Measurements from ENCODE around the gene TANGO6.

TANGO6 gene

DNA sequence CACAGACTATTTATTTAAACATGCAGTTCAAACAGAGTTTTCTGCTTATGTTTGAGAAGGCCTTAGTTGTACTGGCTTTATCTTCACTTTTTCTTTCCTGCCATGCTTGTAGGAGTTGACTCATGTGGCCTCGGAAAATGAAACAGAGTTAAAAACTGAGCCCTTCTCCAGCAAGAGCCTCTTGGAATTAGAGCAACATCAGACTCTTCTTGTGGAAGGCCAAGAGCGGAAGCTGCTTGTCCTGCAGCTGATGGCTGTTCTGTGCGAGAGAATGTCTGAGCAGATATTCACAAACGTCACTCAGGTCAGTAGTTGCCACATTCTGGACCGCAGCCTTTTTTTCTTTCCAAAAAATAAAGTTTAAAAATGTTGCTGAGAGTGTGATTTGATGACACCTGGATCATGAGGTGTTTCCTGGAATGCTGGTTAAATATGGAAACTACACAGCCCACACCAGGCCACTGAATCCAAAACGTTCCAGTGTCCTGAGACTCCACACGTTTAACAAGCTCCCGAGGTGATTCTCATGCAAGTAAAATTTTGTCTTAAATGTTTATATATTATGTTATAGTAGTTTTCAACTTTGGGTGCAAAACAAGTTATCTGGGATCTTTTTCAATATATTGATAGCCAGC lies 65.9 kb downstream of the TANGO6 start:
- no peak for DNase-seq (ENCODE audit: low read depth in 2 of 2)

DNA sequence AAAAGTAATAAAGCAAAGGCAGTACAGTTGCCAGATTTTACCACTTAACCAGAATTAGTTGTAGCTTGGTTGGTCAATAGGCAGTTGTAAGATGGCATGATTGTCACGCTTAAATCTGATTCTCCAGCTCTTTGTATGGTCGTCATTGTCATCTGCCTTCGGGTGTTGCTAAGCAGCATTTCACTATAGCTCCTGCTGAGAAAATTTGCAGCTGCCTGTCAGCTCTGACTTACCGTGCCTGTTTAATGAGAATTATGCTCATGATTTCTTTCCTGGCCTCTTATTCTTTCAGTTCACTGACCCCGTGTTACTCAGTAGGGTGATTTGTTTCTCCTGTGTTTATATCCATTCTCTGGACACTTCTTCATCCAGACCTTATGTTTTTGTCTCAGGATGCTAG lies 66.7 kb downstream of the TANGO6 start:
- no peak for DNase-seq (ENCODE audit: low read depth in 2 of 2)

DNA sequence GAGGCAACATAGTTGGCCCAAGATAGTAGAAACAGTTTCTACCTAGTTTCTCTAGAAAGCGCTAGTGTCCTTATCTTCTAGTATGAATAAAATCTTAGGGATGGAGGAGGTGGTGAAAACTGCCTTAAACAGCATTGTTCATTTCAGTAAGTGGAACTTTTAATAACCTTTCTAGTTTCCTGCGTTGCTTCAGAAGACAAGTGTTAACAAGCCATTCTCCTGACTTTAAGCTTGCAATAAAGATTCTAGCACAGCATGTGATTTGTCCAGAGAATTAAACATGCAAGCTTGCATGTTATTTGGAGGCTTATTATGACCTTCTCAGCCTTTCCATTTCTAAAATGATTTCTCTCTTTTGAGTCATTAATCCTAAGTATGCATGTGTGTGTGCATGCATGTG lies 72.3 kb downstream of the TANGO6 start:
- no peak for DNase-seq (ENCODE audit: low read depth in 2 of 2)

DNA sequence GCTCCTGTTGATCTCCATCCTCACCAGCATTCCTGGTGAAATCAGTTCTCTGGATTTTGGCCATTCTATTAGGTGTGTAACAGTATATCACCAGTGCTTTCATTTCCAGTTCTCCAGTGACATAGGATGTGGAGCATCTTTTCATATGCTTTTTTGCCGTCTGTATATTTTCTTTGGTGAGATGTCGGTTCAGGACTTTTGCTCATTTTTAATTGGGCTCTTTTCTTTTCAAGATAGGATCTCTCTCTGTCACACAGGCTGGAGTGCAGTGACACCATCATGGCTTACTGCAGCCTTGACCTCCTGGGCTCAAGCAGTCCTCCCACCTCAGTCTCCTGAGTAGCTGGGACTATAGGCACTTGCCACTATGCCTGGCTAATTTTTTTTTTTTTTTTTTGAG lies 74.2 kb downstream of the TANGO6 start:
- no peak for DNase-seq (ENCODE audit: low read depth in 2 of 2)

DNA sequence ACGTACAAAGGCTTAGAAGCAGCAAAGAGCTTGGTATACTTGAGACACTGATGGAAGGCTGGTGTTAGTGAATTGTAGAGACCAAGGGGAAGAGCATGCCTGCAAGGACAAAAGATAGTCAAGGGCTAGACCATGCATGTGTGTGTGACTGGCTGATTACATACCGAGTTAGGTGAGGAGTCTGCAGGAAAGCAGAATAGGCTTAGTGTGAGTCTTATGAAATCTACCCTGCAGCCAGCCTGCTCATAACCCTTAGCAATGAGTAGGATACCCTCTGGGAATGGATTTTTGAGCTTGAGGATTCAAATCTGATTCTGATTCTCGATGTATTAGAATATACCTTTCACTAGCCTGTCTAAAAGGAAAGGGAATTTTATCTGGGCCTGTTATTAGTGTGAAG lies 77.0 kb downstream of the TANGO6 start:
- no peak for DNase-seq (ENCODE audit: low read depth in 2 of 2)

DNA sequence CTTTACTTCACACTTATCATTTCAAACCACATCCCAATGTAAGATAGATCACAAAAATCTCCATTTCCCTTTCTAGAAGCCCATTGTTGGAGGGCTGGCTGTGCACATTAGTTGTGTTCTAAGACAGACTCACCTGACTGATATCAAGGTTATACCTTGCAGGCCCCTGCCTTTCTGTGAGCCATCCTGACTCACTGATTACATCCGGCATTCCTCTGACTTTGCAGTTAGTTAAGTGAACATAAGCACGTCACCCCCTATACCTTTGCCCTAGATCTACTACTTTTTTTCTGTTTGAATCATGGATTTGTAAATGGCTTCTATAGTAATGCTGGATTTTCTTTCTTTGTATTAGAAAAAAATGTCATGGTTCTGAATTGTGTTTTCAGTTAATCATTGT lies 78.3 kb downstream of the TANGO6 start:
- no peak for DNase-seq (ENCODE audit: low read depth in 2 of 2)

DNA sequence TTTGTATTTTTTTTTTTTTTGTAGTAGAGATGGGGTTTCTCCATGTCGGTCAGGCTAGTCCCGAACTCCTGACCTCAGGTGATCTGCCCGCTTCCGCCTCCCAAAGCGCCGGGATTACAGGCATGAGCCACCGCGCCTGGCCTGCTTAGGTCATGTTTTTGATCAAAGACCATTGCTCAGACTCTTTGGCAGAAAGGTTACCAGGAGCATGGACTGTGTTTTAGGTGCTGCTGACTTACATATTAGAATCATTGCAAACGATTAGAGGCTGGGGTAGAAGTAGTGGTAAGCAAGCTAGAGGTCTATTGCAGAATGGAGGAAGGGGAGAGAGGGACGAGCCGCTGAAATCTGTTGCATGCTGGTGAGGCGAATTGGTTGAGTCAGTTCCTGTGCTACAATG lies 79.8 kb downstream of the TANGO6 start:
- DNase-seq (ENCODE audit: low read depth in 2 of 2): no peak

DNA sequence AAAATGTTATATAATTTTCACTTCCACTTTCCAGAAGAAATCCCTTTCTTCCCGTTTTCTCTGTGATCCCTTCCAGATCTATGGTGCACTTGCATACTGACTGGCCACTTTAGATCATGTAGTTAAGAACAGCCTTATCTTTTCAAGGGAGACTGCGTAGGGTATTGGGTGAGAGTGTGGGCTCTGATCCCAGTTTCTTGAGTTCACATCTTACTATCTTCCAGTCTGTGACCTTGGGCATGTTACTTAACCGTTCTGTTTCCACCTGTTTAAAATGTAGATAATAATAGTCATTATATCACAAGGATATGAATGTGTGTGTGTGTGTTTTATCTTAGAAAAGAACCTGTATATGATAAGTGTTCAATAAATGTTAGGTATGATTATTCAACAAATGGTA lies 83.7 kb downstream of the TANGO6 start:
- no peak for DNase-seq (ENCODE audit: low read depth in 2 of 2)

DNA sequence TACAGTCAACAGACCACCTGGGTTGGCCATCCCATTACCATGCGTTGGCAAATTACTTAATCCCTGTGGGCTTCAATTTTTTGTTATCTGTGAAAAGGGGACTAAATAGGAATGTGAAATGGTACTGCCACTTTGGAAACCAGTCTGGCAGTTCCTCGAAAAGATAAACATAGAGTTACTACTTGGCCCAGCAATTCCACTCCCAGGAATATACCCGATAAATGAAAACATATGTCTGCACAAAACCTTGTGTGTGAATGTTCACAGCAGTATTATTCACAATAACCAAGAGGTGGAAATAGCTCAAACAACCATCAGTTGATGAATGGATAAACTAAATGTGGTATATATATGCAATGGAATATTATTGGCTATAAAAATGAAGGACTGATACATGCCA lies 87.9 kb downstream of the TANGO6 start:
- DNase-seq (ENCODE audit: low read depth in 2 of 2): no peak

DNA sequence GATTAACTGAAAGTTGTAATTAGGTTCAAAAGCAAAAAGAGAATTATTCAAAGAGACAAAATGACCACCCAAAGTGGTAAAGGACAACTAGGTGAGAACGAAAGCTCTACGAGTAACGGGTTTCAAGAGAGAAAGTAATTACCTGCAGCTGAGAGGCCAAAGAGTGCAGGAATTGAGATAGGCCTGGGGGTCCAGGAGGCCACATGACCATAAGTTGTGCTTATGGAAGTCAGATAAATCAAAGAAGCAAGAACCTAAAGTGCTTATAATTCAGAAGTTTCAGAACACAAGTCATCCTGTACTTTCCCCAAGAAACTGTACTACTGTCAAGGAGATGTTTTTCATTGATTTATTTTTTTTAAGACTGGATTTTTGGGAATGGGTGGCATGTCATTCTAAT lies 91.1 kb downstream of the TANGO6 start:
- no peak for DNase-seq (ENCODE audit: low read depth in 2 of 2)

DNA sequence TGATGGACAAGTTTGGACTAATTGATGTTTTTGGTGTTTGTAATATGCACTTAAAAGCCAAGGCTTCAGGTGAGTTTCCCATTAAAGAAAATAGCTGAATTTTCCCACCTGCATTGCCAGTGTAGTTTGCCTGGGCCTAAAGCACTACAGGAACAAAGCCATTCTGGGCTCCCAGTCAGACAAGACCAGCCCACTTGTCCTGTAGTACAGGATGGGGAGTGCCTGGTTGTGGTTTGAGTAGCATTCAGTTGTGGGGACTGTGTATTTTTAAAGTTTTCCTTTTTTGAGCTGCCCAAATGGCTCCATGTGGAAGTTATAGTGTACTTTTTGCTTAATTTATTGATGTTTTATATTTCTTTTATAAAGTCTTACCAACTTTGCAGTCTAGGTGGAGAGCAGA lies 91.7 kb downstream of the TANGO6 start:
- DNase-seq (ENCODE audit: low read depth in 2 of 2): no peak

DNA sequence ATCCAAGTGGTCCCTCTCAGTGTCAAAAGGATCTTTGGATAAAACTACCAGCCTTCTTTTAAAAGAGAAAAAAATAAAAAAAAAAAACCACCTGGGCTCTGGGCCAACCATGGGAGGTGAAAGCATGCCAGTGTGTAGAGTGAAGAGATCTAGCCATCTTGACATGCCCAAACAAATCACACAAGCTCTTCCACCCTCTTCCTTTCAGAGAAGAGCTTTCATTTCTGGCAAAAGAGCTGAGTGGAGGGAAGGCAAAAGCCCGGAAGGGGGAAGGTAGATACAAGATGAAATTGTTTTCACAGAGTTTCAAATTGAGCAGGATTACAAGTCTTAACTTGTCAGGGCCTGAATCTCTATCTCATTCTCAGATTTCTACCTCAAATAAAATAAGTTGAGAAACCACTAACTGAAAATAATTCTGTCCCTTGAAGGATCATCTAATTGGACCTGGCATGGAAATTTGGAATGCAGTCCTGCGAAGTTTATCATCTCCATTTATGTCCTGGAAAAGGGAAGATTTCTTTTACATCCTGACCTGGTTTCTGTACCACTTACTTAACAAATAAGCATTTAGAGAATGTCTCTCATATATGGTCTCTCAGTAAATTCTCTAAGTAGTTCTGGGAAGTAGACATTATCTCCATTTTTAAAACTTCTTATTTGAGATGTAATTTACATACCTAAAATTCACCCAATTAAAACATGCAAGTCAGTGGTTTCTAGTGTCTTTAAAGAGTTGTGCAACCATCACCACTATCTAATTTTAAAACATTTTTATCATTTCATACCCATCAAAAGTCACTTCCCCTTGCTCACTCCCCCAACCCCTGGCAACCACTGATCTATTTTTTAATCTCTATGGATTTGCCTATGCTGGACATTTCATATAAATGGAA lies 93.7 kb downstream of the TANGO6 start:
- no peak for DNase-seq (ENCODE audit: low read depth in 2 of 2)

DNA sequence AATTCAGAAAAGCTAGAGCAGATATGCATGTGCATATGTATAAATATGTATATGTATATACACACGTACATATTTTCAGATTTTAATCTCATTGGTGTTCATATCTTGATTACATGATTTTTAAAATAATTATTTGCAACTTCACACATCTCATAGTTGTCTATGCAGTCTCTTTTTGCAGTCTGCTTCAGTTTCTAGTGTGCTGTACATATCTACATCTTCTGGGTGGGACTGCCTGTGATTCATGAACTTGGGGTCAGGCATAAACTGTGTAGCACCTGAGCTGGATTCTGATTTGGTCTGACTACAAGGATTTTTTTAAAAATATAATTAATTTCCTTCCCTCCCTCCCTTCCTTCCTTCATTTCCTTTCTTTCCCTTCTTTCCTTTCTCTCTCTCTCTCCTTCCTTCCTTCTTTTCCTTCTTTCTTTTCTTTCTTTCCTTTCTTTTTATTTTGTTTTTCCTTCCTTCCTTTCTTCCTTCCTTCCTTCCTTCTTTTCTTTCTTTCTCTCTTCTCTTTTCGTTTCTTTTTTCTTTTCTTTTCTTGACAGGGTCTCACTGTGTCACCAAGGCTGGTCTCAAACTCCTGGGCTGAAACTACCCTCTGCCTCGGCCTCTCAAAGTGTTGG lies 96.5 kb downstream of the TANGO6 start:
- DNase-seq (ENCODE audit: low read depth in 2 of 2): no peak

DNA sequence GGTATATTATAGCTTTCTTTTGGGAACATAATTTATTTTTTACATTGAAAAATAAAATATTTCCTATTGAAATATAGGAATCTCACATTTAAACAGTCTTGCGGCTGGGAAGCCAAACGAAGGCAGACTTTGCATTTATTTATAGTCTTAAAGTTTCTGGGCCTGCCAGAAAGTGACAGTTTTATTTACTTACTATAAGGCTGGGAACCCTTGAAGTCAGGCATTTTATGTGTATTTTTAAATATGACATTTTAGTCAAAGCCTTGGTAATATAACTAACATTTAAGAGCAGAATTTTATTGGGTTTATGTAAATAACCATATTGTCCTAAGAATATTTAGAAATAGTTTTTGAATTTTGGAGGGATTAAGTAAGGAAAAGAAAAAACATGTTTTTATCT lies 97.5 kb downstream of the TANGO6 start:
- no peak for DNase-seq (ENCODE audit: low read depth in 2 of 2)

DNA sequence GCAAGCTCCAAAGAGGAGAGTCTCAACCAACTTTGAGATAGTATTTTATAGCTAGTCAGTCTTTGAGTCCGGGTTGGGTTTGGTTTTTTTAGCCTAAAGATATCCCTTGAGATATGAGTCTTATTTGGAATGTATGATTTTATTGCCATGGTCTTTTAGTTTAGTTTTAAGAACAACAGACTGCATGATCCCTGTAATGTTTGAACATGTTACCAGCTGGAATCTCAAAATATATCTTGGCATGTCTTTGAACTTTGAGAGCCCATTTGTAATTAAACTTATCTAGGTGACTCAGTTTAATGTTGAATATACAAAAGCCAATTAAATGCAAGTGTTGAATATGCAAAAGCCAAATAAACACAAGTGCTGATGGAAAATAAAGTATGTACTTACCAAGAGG lies 100.6 kb downstream of the TANGO6 start:
- DNase-seq (ENCODE audit: low read depth in 2 of 2): no peak

DNA sequence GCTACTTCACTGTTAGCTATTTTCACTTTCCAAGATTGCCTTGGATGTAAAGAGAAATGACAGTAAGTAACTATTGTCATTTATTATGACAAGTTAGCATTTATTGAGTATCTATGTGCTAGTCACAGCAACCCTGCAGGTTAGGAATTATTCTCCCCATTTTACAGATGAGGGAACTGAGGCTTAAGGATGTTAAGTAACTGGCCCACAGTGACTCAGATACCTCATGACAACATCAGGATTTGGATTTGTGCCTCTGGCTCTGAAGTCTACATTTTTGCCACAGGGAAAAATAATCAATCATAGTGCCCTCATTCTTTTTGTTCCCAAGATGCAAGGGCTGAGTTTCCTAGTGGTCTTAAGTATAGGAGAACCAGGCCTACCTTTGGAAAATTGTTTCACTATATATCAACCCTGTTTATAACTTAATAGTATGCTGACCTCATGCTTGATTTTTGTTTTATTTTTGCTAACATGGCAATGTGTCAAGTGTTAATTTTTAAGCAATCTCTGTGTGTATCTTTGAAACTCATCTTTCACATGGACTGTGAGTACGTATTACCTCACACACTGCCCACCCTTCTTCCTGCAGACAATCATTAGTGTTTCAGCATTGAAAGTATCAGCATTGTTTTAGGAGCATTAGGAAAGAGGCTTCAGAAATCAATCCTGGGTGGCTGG lies 105.0 kb downstream of the TANGO6 start:
- DNase-seq (ENCODE audit: low read depth in 2 of 2): no peak

DNA sequence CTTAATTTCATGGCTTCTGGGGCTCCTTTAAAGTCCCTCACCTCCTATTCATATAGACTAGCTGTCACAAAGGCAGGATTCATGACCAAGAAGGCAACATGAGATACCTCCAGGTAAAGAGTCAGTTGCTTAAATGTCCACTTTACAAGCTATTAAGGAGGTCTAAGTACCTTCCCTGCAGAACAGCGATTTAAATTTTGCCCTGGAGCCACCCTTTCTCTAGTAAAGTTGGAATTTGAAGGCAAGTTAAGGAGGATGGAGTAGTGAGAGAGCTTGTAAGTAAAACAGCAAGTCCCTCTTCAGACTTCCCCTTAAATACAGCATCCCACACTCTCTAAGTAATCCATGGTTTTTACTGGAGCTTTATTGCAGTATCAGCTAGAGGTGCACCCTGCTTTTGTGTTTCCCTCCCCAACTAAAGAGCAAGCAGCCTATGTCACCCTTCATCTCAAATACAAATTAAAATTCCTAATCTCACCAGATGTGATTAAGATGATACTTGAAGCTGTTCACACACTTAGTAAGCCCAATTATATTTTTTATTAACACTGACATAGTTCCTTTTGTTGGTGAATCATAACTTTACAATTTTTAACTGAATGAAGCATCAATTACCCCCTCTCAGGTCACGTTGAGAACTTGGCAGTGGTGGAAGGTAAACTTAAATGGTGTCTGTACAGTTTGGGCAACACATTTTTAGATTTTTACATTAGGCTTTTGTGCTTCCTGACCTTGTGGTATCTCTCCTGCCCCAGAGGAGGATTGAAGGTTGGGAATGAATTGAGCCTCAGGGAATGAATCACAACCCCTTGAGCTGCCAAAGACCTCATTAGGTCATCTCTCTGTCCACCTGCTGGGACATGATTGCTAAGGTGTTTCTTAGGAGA lies 108.9 kb downstream of the TANGO6 start:
- DNase-seq (ENCODE audit: low read depth in 2 of 2): no peak

DNA sequence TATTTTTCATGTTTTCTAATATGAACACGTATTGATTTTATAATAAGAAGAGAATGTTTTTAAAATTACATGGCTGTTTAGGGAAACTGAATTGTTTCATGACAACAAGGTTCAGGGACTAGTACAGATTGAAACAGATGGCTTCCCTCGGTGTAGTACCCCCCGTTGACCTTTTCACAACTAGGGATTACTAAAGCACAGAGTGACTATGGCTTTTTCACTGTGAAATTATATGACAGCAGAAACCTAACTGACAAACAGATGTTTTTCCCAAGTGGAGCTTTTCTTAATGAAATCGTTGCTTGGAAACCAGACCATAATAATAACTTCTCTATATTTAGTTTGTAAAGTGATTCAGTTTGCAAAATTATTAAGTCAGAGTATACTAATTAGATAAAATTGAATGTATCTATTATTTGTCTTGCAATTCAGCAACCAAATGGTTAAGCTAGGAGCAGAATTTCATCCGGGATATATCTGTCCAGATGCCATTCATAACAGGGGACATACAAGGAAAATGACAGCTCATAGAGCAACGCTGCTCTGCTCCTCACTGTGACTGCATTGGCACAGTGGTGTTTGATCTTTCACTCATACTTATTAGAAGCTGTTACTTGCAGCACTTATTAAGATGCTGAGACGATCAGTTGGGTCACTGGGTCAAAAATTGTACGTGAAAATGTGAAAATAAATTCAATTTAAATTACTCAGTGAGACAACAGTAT lies 111.7 kb downstream of the TANGO6 start:
- DNase-seq (ENCODE audit: low read depth in 2 of 2): no peak

DNA sequence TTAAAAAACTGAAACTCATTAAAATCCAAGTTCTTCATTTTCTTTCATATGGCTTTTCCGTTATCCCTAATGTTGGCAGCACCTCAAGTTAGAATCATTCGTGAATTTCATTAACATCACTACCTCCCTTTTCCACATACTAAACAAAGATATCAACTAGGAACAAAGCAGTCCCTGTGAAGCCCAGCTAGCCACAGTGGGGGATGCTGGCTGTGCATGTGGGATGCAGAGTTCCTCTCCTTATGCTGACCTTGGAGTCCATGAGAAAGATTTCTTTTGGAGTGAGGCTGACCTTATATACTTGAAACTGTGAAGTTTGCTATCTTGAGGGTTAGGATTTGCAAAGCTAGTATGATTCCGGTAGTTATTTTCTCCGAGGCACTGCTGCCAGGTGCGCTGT lies 117.6 kb downstream of the TANGO6 start:
- DNase-seq (ENCODE audit: low read depth in 2 of 2): no peak

DNA sequence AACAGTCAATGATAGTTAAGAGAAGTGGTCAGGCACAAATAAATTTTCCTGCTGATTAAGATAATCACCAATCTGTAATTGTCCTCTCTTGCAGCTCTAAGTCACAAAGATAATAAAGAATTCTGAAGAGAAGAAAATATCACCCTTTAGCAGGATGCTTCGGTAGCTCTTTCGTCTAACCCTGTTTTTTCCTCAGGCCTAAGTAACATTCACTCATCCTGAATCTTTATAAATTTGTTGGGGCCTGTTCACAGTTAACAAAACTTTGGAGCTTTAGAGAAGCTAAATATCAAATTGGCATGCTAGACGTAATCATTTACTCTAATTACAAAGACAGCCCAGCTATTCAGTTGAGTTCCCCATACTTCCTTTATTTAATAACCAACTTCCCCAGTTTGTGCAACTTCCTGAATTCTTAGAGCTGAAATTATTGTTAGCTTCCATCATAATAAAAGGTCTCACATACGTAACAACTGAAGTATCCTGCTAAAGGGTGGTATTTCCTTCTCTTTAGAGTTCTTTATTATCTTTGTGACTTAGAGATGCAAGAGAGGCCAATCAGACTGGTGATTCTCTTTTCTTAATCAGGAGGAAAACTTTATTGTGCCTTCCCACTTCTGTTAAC lies 118.6 kb downstream of the TANGO6 start:
- DNase-seq (ENCODE audit: low read depth in 2 of 2): no peak

All from activated CD8-positive, alpha-beta memory T cell treated with anti-CD3 and anti-CD28 coated beads for 4 hours (primary cell).